WTC11 (cell line): Measurements from ENCODE around the gene TNNT3. TPM values are rescaled to one million over a fixed set of nuclear protein-coding genes. Genes with fewer than 3 reads are reported as not detected.
A peak's percentile ranks its signal among the peaks of the same experiment; 100 is the strongest.

ENCODE experiments used
- ATAC-seq: fragments of 200-7000 bp; cut with Tn5 transposase; 2 replicates; pipeline ENCODE4 v1.10.0; 2021; ENCODE audit warnings: mild to moderate bottlenecking, moderate library complexity
- CTCF ChIA-PET: fragments of 300-600 bp; sonication (Branson Sonifier 250); formaldehyde crosslinking; loops from one replicate; lab custom pipeline; 2021; ENCODE audit warnings: antibody characterized with exemption; lab: Charles Lee
- POLR2A ChIA-PET: fragments of 350-600 bp; sonication (Branson Sonifier 250); formaldehyde crosslinking; loops from one replicate; lab custom pipeline; 2021; ENCODE audit warnings: antibody characterized with exemption; lab: Charles Lee
- DNase-seq: peaks from one replicate; pipeline ENCODE4 v3.0.0; 2021; ENCODE audit warnings: low spot score
- H3K27ac Mint-ChIP-seq: 2 replicates; pipeline ENCODE4 v1.8.0; 2021; ENCODE audit warnings: mixed read lengths
- H3K27me3 Mint-ChIP-seq: 2 replicates; pipeline ENCODE4 v1.8.0; 2021; ENCODE audit warnings: low read depth, mild to moderate bottlenecking, moderate library complexity, mixed read lengths
- H3K36me3 Mint-ChIP-seq: 2 replicates; pipeline ENCODE4 v1.8.0; 2021; ENCODE audit warnings: mixed read lengths
- H3K4me1 Mint-ChIP-seq: 2 replicates; pipeline ENCODE4 v1.8.0; 2022; ENCODE audit warnings: mixed read lengths
- H3K4me3 Mint-ChIP-seq: 2 replicates; pipeline ENCODE4 v1.8.0; 2021; ENCODE audit warnings: mild to moderate bottlenecking, moderate library complexity, mixed read lengths
- H3K9me3 Mint-ChIP-seq: 2 replicates; pipeline ENCODE4 v1.8.0; 2021; ENCODE audit warnings: mixed read lengths
- ATF3 ChIP-seq: sonication (generic); formaldehyde crosslinking; conservative IDR thresholded peaks from 2 replicates; pipeline ENCODE4 v1.8.1; 2022; ENCODE audit warnings: mild to moderate bottlenecking, missing genetic modification reagents
- CREB1 ChIP-seq: sonication (generic); formaldehyde crosslinking; IDR thresholded peaks from 2 replicates; pipeline ENCODE4 v1.8.0; 2023; ENCODE audit warnings: mild to moderate bottlenecking, missing genetic modification reagents
- EMX1 ChIP-seq: fragments of 250-450 bp; sonication (Bioruptor Pico); IDR thresholded peaks from 2 replicates; pipeline ENCODE4 v1.8.0; 2021; ENCODE audit warnings: mild to moderate bottlenecking
- FOXP1 ChIP-seq: sonication (generic); formaldehyde crosslinking; IDR thresholded peaks from 2 replicates; pipeline ENCODE4 v1.8.0; 2022; ENCODE audit warnings: missing genetic modification reagents, mild to moderate bottlenecking, moderate library complexity, borderline replicate concordance
- MXD4 ChIP-seq: fragments of 250-450 bp; sonication (Bioruptor Pico); IDR thresholded peaks from 2 replicates; pipeline ENCODE4 v1.8.0; 2021; ENCODE audit warnings: mild to moderate bottlenecking, moderate library complexity, borderline replicate concordance
- NR2C2 ChIP-seq: sonication (generic); formaldehyde crosslinking; IDR thresholded peaks from 2 replicates; pipeline ENCODE4 v1.8.0; 2022; ENCODE audit warnings: mild to moderate bottlenecking, missing genetic modification reagents
- PRDM15 ChIP-seq: sonication (generic); formaldehyde crosslinking; IDR thresholded peaks from 2 replicates; pipeline ENCODE4 v1.8.0; 2022; ENCODE audit warnings: missing genetic modification reagents
- PREB ChIP-seq: sonication (generic); formaldehyde crosslinking; IDR thresholded peaks from 2 replicates; pipeline ENCODE4 v1.8.1; 2022; ENCODE audit warnings: mild to moderate bottlenecking, missing genetic modification reagents, moderate library complexity, borderline replicate concordance
- SMAD3 ChIP-seq: sonication (generic); formaldehyde crosslinking; IDR thresholded peaks from 2 replicates; pipeline ENCODE4 v1.8.0; 2022; ENCODE audit warnings: missing genetic modification reagents, mild to moderate bottlenecking, borderline replicate concordance
- TEAD1 ChIP-seq: sonication (generic); formaldehyde crosslinking; IDR thresholded peaks from 2 replicates; pipeline ENCODE4 v1.8.0; 2022; ENCODE audit warnings: mild to moderate bottlenecking, missing genetic modification reagents
- USF1 ChIP-seq: sonication (generic); formaldehyde crosslinking; IDR thresholded peaks from 2 replicates; pipeline ENCODE4 v1.8.0; 2022; ENCODE audit warnings: mild to moderate bottlenecking, missing genetic modification reagents
- ZBTB21 ChIP-seq: sonication (generic); formaldehyde crosslinking; IDR thresholded peaks from 2 replicates; pipeline ENCODE4 v1.8.1; 2023; ENCODE audit warnings: mild to moderate bottlenecking, missing genetic modification reagents, borderline replicate concordance
- ZNF232 ChIP-seq: sonication (generic); formaldehyde crosslinking; IDR thresholded peaks from 2 replicates; pipeline ENCODE4 v1.8.0; 2022; ENCODE audit warnings: mild to moderate bottlenecking, missing genetic modification reagents
- ZNF396 ChIP-seq: fragments of 250-450 bp; sonication (Bioruptor Pico); IDR thresholded peaks from 2 replicates; pipeline ENCODE4 v1.8.0; 2021; ENCODE audit warnings: mild to moderate bottlenecking, moderate library complexity, borderline replicate concordance
- ZNF416 ChIP-seq: fragments of 250-450 bp; sonication (Bioruptor Pico); IDR thresholded peaks from 2 replicates; pipeline ENCODE4 v1.9.0; 2021; ENCODE audit warnings: mild to moderate bottlenecking, inconsistent platforms
- ZNF671 ChIP-seq: fragments of 250-450 bp; sonication (Bioruptor Pico); IDR thresholded peaks from 2 replicates; pipeline ENCODE4 v1.8.0; 2021; ENCODE audit warnings: mild to moderate bottlenecking
- total RNA-seq: library from RNA; stranded (reverse); gene quantifications from 3 replicates; pipeline ENCODE4 v1.2.3, GENCODE V29; 2021
- TF ChIP-seq, protein P1 (sequence below): sonication (generic); formaldehyde crosslinking; IDR thresholded peaks from 2 replicates; pipeline ENCODE4 v1.8.1; 2022; ENCODE audit warnings: low read depth, missing genetic modification reagents, borderline replicate concordance
- TF ChIP-seq, protein P2 (sequence below): fragments of 250-450 bp; sonication (Bioruptor Pico); IDR thresholded peaks from 2 replicates; pipeline ENCODE4 v2.1.2; 2022; ENCODE audit warnings: mild to moderate bottlenecking, moderate library complexity
- TF ChIP-seq, protein P3 (sequence below): sonication (generic); formaldehyde crosslinking; IDR thresholded peaks from 2 replicates; pipeline ENCODE4 v1.8.1; 2022; ENCODE audit warnings: mild to moderate bottlenecking, moderate library complexity, missing genetic modification reagents

Gene TNNT3
- total RNA-seq, 1 experiment from 2014 or later = not detected

GRCh38 chr11:1920128-1920908 is 815 bp downstream of the TNNT3 start (continued):
- TF ChIP-seq SMAD3 (CRISPR knock-in tag) (no peak), ZBTB21 (CRISPR knock-in tag) (no peak)
- TF ChIP-seq, protein P1, sequence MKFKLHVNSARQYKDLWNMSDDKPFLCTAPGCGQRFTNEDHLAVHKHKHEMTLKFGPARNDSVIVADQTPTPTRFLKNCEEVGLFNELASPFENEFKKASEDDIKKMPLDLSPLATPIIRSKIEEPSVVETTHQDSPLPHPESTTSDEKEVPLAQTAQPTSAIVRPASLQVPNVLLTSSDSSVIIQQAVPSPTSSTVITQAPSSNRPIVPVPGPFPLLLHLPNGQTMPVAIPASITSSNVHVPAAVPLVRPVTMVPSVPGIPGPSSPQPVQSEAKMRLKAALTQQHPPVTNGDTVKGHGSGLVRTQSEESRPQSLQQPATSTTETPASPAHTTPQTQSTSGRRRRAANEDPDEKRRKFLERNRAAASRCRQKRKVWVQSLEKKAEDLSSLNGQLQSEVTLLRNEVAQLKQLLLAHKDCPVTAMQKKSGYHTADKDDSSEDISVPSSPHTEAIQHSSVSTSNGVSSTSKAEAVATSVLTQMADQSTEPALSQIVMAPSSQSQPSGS (CRISPR knock-in tag) = no peak

GRCh38 chr11:1920909-1921573 is 1.5 kb downstream of the TNNT3 start:
- ChIA-PET CTCF (interaction anchor here (0.6 to 2.6 kb wide), 15 partner anchors 14 to 268 kb away, joined by 3 to 27 read pairs (median 4); no protein-coding TSS in a partner anchor), POLR2A (no interaction called here)
- TF ChIP-seq ZNF396 (no peak), ZNF232 (CRISPR knock-in tag) (no peak), ATF3 (CRISPR knock-in tag) (no peak), EMX1 (CRISPR knock-in tag) (no peak), TEAD1 (CRISPR knock-in tag) (no peak), PREB (CRISPR knock-in tag) (no peak), ZNF671 (CRISPR knock-in tag) (no peak), NR2C2 (CRISPR knock-in tag) (no peak), MXD4 (CRISPR knock-in tag) (no peak), FOXP1 (CRISPR knock-in tag) (no peak)
- TF ChIP-seq, protein P2, sequence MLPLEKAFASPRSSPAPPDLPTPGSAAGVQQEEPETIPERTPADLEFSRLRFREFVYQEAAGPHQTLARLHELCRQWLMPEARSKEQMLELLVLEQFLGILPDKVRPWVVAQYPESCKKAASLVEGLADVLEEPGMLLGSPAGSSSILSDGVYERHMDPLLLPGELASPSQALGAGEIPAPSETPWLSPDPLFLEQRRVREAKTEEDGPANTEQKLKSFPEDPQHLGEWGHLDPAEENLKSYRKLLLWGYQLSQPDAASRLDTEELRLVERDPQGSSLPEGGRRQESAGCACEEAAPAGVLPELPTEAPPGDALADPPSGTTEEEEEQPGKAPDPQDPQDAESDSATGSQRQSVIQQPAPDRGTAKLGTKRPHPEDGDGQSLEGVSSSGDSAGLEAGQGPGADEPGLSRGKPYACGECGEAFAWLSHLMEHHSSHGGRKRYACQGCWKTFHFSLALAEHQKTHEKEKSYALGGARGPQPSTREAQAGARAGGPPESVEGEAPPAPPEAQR = no peak
- TF ChIP-seq, protein P3, sequence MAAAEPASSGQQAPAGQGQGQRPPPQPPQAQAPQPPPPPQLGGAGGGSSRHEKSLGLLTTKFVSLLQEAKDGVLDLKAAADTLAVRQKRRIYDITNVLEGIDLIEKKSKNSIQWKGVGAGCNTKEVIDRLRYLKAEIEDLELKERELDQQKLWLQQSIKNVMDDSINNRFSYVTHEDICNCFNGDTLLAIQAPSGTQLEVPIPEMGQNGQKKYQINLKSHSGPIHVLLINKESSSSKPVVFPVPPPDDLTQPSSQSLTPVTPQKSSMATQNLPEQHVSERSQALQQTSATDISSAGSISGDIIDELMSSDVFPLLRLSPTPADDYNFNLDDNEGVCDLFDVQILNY (CRISPR knock-in tag) = no peak
- no peaks in the 10 kb centered on the region; the same call in 1 of the 2 replicates for H3K27me3 Mint-ChIP-seq
- H3K27ac Mint-ChIP-seq = no peak overlapping the region
- H3K9me3 Mint-ChIP-seq = no peaks in the 10 kb centered on the region
- H3K4me1 Mint-ChIP-seq = no peaks in the 10 kb centered on the region
- ATAC-seq (peak; percentile 14; the same call in 1 of the 2 replicates), DNase-seq (no peak)
- H3K4me3 Mint-ChIP-seq = no peak overlapping the region
- no peaks in the 10 kb centered on the region for H3K36me3 Mint-ChIP-seq

- DNase-seq (no peak), ATAC-seq (no peak)
- Mint-ChIP-seq H3K36me3 (no peaks in the 10 kb centered on the region), H3K27ac (no peak overlapping the region), H3K4me3 (no peak overlapping the region), H3K9me3 (no peaks in the 10 kb centered on the region), H3K4me1 (no peaks in the 10 kb centered on the region), H3K27me3 (no peaks in the 10 kb centered on the region; the same call in 1 of the 2 replicates)
- ChIA-PET CTCF (interaction anchor here (0.6 to 2.6 kb wide), 16 partner anchors 14 to 282 kb away, joined by 3 to 27 read pairs (median 4); no protein-coding TSS in a partner anchor), POLR2A (no interaction called here)
- TF ChIP-seq CREB1 (CRISPR knock-in tag) = no peak
- no peak for TF ChIP-seq USF1 (CRISPR knock-in tag)
- TF ChIP-seq PRDM15 (CRISPR knock-in tag) = no peak
- no peak for TF ChIP-seq ZNF416
Measured at GRCh38 chr11:1921574-1922141, 2.2 kb downstream of the TNNT3 start.
